Suppressor macrophage treated with lipopolysaccharide for 4 hours (primary cell): ENCODE results near the gene TM4SF5.
A peak's percentile ranks its signal among the peaks of the same experiment; 100 is the strongest.

Experiments
- DNase-seq: peaks from one replicate; pipeline ENCODE4 v3.0.0-alpha.2; 2020

TM4SF5 gene

GRCh38 chr17:4771519-4772234 is at the start of gene TM4SF5:
TM4SF5 (plus strand) TSS chr17:4771886; CDS start chr17:4771923, 37 bp downstream.
- DNase-seq: no peak

GRCh38 chr17:4722678-4723240 is 48.9 kb upstream of the TM4SF5 start:
- peak; percentile 58 for DNase-seq

DNA sequence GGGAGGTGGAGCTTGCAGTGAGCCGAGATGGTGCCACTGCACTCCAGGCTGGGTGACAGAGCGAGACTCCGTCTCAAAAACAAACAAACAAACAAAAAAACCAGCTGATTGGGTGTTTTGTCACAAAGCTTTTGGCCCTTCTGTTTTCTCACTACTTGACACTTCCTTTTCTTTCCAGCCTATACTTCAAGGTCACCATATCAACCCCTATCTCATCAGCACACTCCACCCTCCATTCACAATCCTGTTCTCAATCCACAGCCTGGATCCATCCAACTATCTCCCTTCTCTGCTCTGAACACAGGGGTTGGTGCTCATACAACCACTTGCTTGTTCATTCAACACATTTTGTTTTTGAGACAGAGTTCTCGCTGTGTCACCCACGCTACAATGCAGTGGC is 47.0 kb upstream of the TM4SF5 start:
- DNase-seq: no peak

DNA sequence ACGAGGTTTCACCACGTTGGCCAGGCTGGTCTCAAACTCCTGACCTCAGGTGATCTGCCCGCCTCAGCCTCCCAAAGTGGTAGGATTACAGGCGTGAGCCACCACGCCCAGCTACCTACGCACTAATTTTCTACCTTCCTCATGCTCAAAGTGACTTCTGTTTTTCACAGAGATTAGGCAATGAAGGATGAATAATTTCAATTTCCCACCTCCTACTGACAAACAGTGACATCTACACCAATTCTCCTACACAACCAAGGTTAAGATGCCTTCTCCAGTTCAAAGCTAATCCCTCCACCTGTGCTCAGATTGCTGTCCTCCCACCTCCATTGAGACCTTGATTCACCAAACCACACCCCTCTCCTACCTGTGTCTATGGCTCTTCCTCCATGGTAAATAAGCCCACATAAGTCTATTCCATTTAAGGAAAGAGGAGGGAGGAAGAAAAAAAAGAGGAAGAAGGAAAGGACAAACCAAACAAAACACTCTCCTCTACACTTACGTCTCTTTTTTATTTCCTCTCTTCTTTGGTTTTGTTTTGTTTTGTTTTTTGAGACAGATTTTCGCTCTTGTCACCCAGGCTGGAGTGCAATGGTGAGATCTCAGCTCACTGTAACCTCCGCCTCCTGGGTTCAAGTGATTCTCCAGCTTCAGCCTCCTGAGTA is 45.9 kb upstream of the TM4SF5 start:
- DNase-seq: peak; percentile 80

- DNase-seq: peak; percentile 70
These were observed 43.6 kb upstream of the TM4SF5 start for GRCh38 chr17:4728124-4728523.

DNA sequence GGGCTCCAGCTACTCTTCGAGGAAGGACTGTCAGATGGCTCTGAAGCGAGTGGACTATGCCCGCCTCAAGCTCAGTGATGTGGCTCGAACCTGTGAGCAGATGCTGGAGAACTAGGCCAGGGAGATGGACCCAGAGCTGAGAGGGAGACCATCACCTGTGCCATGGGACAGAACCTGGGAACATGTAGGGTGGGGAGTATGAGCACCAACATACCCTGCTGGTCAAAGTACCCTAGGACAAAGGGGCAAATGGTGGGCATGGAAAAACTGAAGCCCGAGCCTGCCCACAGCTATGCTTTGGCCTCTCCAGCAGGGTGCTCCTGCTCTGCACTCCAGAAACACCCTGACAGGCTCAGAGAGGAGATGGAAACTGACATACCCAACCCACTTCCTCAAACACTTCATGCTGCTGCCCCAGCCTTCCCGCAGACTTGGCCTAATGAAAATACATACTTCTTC is 38.6 kb upstream of the TM4SF5 start:
- peak; percentile 92 for DNase-seq

- no peak for DNase-seq
These were observed 36.7 kb upstream of the TM4SF5 start for GRCh38 chr17:4734857-4735475.

- peak; percentile 89 for DNase-seq
These were observed 35.6 kb upstream of the TM4SF5 start for GRCh38 chr17:4735876-4736651.

DNA sequence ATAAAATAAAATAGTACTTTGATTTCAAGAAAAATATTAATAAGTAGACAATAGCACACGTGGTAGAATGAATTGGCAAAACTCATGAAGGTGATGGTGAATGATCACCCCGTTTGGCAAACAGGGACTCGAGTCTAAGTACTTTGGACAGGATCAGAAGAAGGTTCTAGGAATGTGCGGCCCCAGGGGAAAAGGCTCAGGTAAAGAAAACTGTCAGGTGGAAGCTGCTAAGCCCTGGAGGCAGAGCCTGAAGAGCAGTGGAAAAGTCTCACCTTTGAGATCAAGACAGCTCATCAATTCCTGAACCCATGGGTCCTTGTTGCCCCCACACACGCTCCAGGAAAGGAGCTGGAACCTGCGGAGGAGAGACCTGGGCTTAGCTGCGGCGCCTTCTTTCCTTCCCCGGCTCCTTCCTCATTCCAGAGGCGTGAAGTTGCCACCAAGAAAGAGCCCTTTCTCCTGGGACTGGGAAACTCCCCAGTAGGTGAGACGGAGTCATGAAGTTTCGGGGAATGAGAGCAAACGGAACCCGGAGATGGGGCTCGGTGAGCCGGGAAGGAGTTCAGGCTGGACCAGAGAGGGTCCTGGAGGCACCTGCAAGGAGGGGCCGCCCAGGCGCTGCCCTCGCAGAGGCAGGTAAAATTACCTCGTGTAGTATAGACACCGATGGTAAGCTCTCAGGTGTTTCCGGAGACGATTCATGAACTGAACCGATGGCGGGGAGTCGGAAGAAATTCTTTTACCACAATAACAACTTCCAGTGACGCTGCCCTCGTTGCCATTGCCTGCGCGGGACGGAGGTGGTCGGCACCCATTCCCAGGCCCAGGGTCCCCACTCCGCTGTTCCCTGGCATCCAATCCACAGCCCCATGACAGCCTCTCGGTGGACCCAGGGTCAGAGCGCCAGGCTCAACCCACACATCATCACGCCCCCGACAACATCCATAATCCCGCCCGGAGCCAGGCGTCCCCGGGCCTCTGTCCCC is 33.3 kb upstream of the TM4SF5 start:
- DNase-seq: peak; percentile 36

DNA sequence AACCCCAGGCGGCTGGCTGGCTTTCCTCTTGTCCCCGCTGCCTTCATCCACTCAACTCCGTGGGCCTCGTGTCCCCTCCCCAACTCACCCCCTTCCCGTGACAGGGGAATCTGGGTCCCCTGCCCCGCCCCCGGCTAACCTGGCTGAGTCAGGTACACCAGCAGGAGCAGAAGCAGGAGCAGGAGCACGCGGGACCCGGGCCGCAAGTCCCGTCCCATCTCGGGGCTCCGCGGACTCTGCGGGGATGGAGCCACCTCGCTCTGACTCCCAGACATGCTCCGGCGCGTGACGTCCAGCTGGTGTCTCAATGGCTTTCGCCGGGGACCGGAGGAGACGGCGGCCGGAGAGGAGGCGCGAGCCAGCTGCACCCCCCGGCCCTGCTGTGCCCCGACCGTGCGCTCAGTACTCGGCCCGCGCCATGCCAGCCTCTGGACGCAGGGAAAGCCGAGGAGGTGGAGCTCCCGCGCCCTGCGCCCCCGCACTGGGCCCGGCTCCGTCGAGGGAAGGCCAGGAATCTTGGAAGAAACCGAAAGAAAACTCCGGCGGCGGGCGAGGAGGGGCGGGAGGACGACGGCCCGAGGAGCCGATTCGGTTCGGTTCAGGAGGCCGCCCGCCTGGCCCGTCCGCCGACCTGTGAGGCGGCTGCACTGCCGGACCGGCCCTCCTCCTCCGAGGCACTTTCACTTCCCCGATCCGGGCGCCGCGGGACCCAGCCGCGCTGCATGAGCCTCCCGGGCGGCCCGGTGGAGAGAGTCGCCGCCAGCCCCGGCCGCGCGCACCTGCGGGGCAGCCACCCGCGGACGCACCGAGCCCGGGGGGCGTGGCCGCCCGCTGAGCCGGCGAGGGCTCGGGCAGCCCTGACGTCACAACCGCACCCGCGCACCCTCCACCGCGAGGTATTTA is 32.3 kb upstream of the TM4SF5 start, which contains the start of the genes CXCL16 and ZMYND15:
Gene CXCL16 (minus strand): TSS at position 807 of the 903 bp plus-strand sequence. CDS start 589 bp downstream, at position 218.
Gene ZMYND15 (plus strand): TSS at position 712 of the 903 bp plus-strand sequence. CDS start 716 bp downstream, outside the sequence.
- DNase-seq: peak; percentile 85

DNA sequence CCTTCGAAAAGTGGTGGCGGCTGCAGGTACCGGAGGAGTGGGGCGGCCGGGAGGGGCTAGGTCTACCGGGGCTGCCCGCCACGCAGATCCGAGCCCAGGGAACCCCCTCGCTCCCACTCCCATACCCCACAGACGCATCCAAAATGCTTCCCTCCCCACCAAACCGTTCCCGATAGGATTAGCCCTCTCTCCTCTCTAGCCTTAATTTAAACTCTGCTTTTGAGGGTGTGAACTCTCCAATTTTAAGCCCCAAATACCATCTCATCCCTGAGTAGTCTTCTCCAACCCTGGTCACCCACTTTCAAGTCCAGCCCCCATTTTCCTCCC is 31.7 kb upstream of the TM4SF5 start:
- DNase-seq: no peak

DNA sequence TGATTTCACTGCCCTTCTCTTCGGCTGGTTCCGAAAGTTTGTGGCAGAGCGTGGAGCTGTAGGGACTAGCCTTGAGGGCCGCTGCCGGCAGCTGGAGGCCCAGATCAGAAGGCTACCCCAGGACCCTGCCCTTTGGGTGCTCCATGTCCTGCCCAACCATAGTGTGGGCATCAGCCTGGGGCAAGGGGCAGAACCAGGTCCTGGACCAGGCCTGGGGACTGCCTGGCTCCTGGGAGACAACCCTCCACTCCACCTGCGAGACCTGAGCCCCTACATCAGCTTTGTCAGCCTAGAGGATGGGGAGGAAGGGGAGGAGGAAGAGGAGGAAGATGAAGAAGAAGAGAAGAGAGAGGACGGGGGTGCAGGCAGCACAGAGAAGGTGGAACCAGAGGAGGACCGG is 31.1 kb upstream of the TM4SF5 start:
- no peak for DNase-seq

DNA sequence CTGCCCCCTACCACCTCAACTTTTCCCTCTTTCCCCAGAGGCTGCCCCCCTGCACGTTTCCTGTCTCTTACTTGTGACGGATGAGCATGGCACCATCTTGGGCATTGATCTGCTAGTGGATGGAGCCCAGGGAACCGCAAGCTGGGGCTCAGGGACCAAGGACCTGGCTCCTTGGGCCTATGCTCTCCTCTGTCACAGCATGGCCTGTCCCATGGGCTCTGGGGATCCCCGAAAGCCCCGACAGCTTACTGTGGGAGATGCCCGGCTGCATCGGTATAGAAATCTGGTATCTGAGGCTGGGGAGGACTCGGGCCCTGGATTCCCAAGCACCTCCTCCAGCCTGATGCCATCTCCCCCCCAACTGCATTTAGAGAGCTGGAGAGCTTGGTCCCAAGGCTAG is 30.1 kb upstream of the TM4SF5 start:
- DNase-seq: no peak

DNA sequence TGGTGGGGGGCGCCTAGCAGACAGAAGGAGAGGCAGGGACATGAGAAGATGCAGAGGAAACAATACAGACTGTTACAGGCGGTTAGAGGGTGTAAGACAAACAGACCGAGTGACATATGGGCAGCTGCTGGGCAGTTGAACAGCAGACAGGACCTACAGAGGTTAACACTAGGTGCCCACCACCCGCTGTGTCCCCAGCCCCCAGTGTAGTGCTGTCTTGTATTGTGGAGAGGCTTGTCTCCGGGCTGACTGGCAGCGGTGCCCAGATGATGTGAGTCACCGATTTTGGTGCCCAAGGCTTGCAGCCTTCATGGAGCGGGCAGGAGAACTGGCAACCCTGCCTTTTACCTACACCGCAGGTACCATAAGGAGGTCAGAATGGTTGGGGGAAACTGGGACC is 29.6 kb upstream of the TM4SF5 start:
- DNase-seq: no peak

DNA sequence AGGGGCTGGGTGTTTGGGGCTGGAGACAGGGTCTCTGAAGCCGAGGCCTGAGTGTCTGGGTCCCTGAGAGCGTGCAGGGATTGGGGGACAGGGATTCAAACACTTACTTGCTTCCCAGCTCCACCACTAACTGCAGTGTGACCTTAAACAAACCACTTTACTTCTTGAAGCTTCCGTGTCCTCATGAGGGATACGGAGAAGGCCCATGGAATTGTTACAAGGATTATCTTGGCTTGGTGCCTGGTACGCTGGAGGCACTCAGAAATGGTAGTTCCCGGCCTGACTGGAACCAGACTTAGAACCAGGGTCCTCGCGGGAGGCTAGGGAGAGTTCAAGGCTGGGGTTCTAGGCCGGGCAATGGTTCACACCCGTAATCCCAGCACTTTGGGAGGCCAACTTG is 29.1 kb upstream of the TM4SF5 start:
- no peak for DNase-seq

- DNase-seq: no peak
These were observed 28.5 kb upstream of the TM4SF5 start for GRCh38 chr17:4743216-4743615.

GRCh38 chr17:4743898-4744297 is 27.8 kb upstream of the TM4SF5 start:
- no peak for DNase-seq

GRCh38 chr17:4744999-4745969 is 26.4 kb upstream of the TM4SF5 start:
- DNase-seq: no peak

DNA sequence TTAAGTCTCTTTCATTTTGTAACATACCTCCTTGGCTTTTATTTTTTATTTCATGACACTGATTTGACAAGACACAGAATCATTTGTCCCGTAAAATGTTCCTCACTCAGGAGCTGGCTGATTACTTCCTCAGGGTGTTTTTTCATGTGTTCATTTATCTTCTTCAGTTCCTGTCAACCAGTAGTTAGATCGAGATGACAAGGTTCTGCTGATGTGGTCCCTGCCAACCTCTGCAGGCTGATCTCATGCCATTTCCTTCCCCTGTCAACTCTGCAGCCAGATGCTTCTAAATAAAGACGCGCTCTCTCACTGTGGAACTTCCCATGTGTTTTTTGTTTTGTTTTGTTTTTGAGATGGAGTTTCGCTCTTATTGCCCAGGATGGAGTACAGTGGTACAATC is 23.8 kb upstream of the TM4SF5 start:
- DNase-seq: peak; percentile 95
